Bronchial epithelial cell (primary cell): ENCODE data around the gene P3H3. TPM values are rescaled to one million over a fixed set of nuclear protein-coding genes. Genes with fewer than 3 reads are reported as not detected.

Experiments used
- DNase-seq: peaks from one replicate; pipeline ENCODE4 v3.0.0-alpha.2; 2010; ENCODE audit warnings: low read depth
- FAIRE-seq: peaks from 2 replicates; lab custom pipeline; 2011; peaks lifted over from hg19 to GRCh38; lab: Jason Lieb, UNC
- H3K27me3 ChIP-seq: 2 replicates; pipeline ENCODE4 v1.5.1; 2011; ENCODE audit warnings: low read length; ENCODE audit not compliant: control insufficient read depth, insufficient read depth
- H3K36me3 ChIP-seq: 2 replicates; pipeline ENCODE4 v1.5.1; 2011; ENCODE audit warnings: low read length; ENCODE audit not compliant: control insufficient read depth, insufficient read depth
- H3K4me3 ChIP-seq: 2 replicates; pipeline ENCODE4 v1.5.1; 2011; ENCODE audit warnings: mild to moderate bottlenecking, low read depth, low read length, control low read depth
- CTCF ChIP-seq: IDR thresholded peaks from 2 replicates; pipeline ENCODE4 v1.5.1; 2011; ENCODE audit warnings: mild to moderate bottlenecking, moderate library complexity, low read length, control low read depth, inconsistent platforms; ENCODE audit not compliant: insufficient read depth, severe bottlenecking
- total RNA-seq: library from RNA; depleted of rRNA; stranded (reverse); fragments of >200 nt; gene quantifications from 2 replicates; pipeline ENCODE4 v1.2.1, GENCODE V29; 2014

Gene P3H3
- total RNA-seq, 1 donor from 2014 or later = 20.0 TPM

GRCh38 chr12:6851153-6851920 lies 23.1 kb downstream of the P3H3 start, which contains the start of gene CDCA3:
CDCA3 (minus strand) TSS chr12:6851286; CDS start chr12:6850952, 334 bp downstream.
- FAIRE-seq = no peak
- Histone ChIP-seq H3K36me3 (peaks cover 5% of the 10 kb centered on the region), H3K4me3 (peak within 1 kb of the TSS; percentile 79), H3K27me3 (no peaks in the 10 kb centered on the region)
- no peak for TF ChIP-seq CTCF
- peak; percentile 98 for DNase-seq

GRCh38 chr12:6851921-6852650 lies 23.9 kb downstream of the P3H3 start, which contains the start of gene USP5:
USP5 (plus strand) TSS chr12:6852150; CDS start chr12:6852180, 30 bp downstream.
- no peak for FAIRE-seq
- peak within 1 kb of the TSS; percentile 79 for H3K4me3 ChIP-seq
- peaks cover 8% of the 10 kb centered on the region for H3K36me3 ChIP-seq
- no peaks in the 10 kb centered on the region for H3K27me3 ChIP-seq
- peak; percentile 98 for DNase-seq
- TF ChIP-seq CTCF = no peak

DNA sequence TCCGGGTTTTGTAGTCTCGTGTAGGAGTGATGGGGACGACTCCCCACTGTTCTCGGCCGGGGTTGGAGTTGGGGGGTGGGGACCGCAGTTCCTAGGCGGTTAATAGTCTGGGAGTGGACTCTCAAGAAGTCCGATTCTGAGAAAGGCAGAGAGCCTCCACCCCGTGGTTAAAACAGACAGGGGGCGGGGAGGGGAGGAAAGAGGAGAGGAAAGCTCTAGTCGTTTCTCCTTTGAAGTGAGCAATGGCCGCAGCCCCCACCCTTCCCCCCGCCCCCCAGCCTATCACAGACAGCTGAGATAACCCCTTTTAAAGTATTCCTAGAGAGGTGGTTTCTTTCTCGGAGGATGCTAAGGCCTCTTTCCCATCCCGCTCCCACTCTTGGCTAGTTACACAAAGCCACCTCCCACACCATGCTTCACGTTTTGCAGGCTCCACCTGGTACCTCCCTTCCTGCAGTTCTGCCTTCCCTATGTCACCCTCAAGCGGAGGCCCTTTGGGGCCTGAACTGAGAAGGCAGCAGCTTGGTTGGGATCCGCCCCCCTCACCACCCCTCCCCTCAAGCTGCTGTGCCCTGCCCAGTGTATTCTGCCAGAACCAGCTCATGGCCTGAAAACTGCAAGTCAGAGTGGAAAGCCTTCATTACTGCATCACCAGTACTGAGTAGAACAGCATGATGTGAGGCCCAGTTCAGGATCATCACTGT lies 24.6 kb downstream of the P3H3 start:
- H3K4me3 ChIP-seq = peak overlapping the region; percentile 79
- TF ChIP-seq CTCF = no peak
- H3K27me3 ChIP-seq = no peaks in the 10 kb centered on the region
- H3K36me3 ChIP-seq = peaks cover 11% of the 10 kb centered on the region
- FAIRE-seq (peak; percentile 43), DNase-seq (peak; percentile 81)

DNA sequence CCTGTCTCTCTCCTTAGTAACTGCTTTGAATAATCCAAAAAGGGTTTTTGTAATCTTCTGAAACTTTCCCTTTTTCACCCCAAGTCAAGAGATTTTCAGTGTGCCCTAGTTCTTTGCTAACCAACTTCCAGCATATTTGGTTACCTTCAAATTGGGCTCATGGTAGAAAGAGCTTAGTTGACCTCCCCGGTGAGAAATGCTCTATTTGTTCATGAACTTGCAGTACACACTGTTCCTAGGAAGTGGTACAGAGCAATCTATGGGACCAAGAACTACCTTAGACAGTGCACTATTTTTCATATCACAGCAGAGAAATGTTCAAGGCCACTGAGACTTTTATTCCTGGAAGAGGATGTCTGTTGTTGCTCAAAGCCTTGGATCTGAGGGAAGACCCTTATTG lies 25.4 kb downstream of the P3H3 start:
- no peak for TF ChIP-seq CTCF
- H3K36me3 ChIP-seq = peaks cover 16% of the 10 kb centered on the region
- DNase-seq (no peak), FAIRE-seq (no peak)
- H3K27me3 ChIP-seq = no peaks in the 10 kb centered on the region
- no peak overlapping the region for H3K4me3 ChIP-seq

DNA sequence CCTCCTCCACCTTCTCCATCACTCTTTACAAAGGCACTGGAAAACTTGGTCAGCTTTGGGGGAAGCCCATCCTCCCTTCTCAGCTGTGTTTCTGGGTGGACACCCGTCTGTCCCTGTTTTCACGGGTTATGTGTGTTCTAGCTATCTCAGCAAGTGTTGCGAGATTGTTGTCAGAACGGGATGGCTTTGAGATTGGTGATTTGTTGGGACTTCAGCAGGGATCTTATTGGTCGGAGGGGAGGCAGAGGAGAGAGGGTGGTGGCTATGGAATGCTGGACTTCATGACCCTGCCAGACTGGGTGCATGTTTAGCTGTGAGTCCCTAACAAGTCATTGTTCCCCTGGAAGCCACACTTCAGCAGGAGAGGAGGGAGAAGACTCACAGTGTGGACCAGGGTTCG lies 25.8 kb downstream of the P3H3 start:
- no peak for FAIRE-seq
- H3K4me3 ChIP-seq = no peak overlapping the region
- peaks cover 20% of the 10 kb centered on the region for H3K36me3 ChIP-seq
- DNase-seq = no peak
- no peak for TF ChIP-seq CTCF
- no peaks in the 10 kb centered on the region for H3K27me3 ChIP-seq
